Measurements from ENCODE around the gene TANC1. TPM values are rescaled to one million over a fixed set of nuclear protein-coding genes. Genes with fewer than 3 reads are reported as not detected.

TANC1 gene
- total RNA-seq, 2 donors from 2014 or later, result 2.9 to 9.5 TPM

DNA sequence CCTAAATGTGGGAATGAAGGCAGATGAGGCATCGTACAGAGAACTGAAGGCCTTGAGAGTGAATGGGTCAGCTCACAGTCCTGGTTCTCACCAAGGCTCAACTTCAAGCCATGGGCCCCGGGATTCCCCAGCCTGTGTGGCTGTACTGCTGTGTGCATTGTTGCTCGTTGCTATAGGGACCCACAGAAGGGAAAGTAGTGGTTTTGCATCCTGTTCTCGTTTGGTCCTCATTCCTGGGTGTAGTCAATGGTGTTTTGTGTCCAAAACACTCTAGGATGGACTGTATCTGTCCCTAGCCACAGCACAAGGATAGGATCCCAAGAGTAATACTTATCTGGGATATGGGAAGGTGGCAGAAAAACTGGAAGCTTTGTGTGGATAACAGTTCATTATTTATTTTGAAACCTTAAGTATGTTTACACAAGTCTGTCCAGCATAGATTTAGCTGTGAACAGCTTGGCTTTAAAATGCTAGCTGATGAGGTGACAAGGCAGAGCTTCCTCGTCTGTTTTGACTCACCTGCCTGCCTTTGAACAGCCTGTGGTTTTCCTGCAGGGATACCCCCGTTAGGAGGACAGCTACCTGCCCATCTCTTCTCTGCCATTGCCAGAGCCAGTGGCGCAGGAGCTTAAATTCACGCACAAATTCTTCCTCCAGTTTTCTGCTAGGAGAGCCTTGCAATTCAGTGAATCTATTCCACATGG is 233.1 kb downstream of the TANC1 start:
- no peaks in the 10 kb centered on the region for H3K9me3 Mint-ChIP-seq
- TF ChIP-seq, protein P1, sequence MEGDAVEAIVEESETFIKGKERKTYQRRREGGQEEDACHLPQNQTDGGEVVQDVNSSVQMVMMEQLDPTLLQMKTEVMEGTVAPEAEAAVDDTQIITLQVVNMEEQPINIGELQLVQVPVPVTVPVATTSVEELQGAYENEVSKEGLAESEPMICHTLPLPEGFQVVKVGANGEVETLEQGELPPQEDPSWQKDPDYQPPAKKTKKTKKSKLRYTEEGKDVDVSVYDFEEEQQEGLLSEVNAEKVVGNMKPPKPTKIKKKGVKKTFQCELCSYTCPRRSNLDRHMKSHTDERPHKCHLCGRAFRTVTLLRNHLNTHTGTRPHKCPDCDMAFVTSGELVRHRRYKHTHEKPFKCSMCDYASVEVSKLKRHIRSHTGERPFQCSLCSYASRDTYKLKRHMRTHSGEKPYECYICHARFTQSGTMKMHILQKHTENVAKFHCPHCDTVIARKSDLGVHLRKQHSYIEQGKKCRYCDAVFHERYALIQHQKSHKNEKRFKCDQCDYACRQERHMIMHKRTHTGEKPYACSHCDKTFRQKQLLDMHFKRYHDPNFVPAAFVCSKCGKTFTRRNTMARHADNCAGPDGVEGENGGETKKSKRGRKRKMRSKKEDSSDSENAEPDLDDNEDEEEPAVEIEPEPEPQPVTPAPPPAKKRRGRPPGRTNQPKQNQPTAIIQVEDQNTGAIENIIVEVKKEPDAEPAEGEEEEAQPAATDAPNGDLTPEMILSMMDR (conservative IDR thresholded peaks at IDR 0.05), result no peak
- Histone ChIP-seq H3K9ac (ENCODE audit: extremely low read depth, low read length, poor library complexity, severe bottlenecking) (no peak overlapping the region), H3K27ac (ENCODE audit: low read depth, low read length) (no peak overlapping the region), H3K4me1 (ENCODE audit: control insufficient read depth, insufficient read depth, low read length) (peaks cover 6% of the 10 kb centered on the region), H3K9me3 (ENCODE audit: control insufficient read depth, low read length) (no peaks in the 10 kb centered on the region), H3K4me3 (ENCODE audit: low read length) (no peak overlapping the region), H3K36me3 (ENCODE audit: control insufficient read depth, insufficient read depth, low read length) (peaks cover 88% of the 10 kb centered on the region), H3K27me3 (ENCODE audit: control insufficient read depth, insufficient read depth, low read length, poor library complexity, severe bottlenecking) (no peaks in the 10 kb centered on the region)
- no peak overlapping the region for H3K27ac Mint-ChIP-seq
- no peak overlapping the region for H3K4me3 Mint-ChIP-seq
- no peaks in the 10 kb centered on the region for H3K36me3 Mint-ChIP-seq (ENCODE audit: low read depth)
- no peak for DNase-seq
- H3K4me1 Mint-ChIP-seq, result peaks cover 14% of the 10 kb centered on the region
- H3K27me3 Mint-ChIP-seq (ENCODE audit: insufficient read depth), result no peaks in the 10 kb centered on the region
- 66 to 85% methylated on average over 7 to 8 of the region's 8 CpGs for WGBS, 2 experiments (ENCODE audit: insufficient coverage in 1 of 2, insufficient read length in 1 of 2)

DNA sequence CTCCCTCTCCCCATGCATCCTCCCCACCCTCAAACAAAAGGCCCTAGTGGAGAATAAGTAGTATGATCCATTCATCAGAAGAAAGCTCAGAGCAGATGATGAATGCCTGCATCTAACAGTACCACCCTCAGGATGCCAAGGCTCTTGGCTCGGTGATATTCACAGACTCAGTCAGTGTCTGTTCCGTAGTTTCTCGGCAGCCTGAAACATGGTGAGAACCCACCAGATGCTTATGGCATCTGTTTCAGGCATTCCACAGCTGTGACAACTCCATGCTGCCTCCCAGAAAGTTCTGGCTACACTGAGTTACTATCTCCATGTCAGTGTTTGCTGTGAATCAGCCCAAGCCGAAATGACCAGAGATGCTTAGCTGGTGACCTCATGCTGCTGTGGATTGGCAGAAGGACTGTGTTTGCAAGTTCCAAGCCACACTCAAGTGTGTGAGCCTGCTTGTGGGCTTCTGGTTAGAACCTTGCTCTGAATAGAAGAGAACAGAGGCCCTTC is 234.2 kb downstream of the TANC1 start:
- Histone ChIP-seq H3K4me1 (ENCODE audit: control insufficient read depth, insufficient read depth, low read length) (peaks cover 6% of the 10 kb centered on the region), H3K9ac (ENCODE audit: extremely low read depth, low read length, poor library complexity, severe bottlenecking) (no peak overlapping the region), H3K27me3 (ENCODE audit: control insufficient read depth, insufficient read depth, low read length, poor library complexity, severe bottlenecking) (no peaks in the 10 kb centered on the region), H3K4me3 (ENCODE audit: low read length) (no peak overlapping the region), H3K36me3 (ENCODE audit: control insufficient read depth, insufficient read depth, low read length) (peaks cover 85% of the 10 kb centered on the region), H3K9me3 (ENCODE audit: control insufficient read depth, low read length) (no peaks in the 10 kb centered on the region), H3K27ac (ENCODE audit: low read depth, low read length) (no peak overlapping the region)
- H3K4me1 Mint-ChIP-seq, result peaks cover 14% of the 10 kb centered on the region
- peak; percentile 47 for DNase-seq
- WGBS, 2 experiments (ENCODE audit: insufficient coverage in 1 of 2, insufficient read length in 1 of 2), result 88 to 94% methylated on average over 3 to 4 of the region's 4 CpGs
- H3K9me3 Mint-ChIP-seq, result no peaks in the 10 kb centered on the region
- TF ChIP-seq, protein P1 (conservative IDR thresholded peaks at IDR 0.05), result peak; percentile 24
- no peaks in the 10 kb centered on the region for H3K27me3 Mint-ChIP-seq (ENCODE audit: insufficient read depth)
- no peak overlapping the region for H3K4me3 Mint-ChIP-seq
- H3K36me3 Mint-ChIP-seq (ENCODE audit: low read depth), result no peaks in the 10 kb centered on the region
- no peak overlapping the region for H3K27ac Mint-ChIP-seq

DNA sequence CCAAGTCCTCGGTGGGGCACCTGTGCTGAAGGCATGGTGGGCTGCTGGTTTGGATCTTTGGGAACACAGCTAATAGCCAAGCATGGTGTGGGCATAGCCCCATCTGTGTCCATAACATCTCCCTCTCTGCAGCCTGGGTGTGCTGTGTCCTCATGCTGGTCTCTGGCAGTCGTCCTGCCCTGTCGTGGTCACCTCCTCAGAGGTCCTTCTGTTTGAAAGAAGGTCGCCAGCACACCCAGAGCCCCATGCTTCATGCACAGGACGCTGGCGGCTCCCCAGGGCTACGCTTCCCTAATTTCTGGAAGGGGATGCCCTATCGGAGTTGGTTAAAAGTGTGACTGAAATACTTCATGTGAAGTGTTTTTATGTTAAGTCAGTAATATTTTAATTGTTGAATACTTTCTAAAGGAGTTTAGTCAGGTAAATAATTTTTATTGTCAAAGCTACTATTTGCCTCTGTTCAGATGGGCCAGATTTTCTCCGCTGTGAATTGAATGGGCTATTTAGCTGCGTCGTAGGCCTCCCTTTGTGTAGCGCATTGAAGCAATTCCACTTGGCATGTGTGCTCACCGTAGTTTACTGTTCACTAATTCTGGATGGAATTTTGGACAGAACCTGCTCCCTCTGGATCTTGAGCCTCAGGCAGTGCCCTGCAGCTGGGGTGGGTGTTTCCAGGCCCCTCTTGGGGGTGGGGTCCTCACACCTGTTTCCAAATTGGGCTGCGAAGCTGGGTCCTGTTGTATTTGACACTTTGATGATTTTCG is 236.1 kb downstream of the TANC1 start:
- Histone ChIP-seq H3K27me3 (ENCODE audit: control insufficient read depth, insufficient read depth, low read length, poor library complexity, severe bottlenecking) (no peaks in the 10 kb centered on the region), H3K27ac (ENCODE audit: low read depth, low read length) (no peak overlapping the region), H3K9me3 (ENCODE audit: control insufficient read depth, low read length) (no peaks in the 10 kb centered on the region), H3K36me3 (ENCODE audit: control insufficient read depth, insufficient read depth, low read length) (peaks cover 82% of the 10 kb centered on the region), H3K9ac (ENCODE audit: extremely low read depth, low read length, poor library complexity, severe bottlenecking) (no peak overlapping the region), H3K4me1 (ENCODE audit: control insufficient read depth, insufficient read depth, low read length) (peaks cover 6% of the 10 kb centered on the region), H3K4me3 (ENCODE audit: low read length) (no peak overlapping the region)
- Mint-ChIP-seq H3K9me3 (no peaks in the 10 kb centered on the region), H3K27me3 (ENCODE audit: insufficient read depth) (peaks cover 4% of the 10 kb centered on the region), H3K4me3 (no peak overlapping the region), H3K27ac (no peak overlapping the region), H3K4me1 (peaks cover 14% of the 10 kb centered on the region), H3K36me3 (ENCODE audit: low read depth) (no peaks in the 10 kb centered on the region)
- peak; percentile 33 for DNase-seq
- TF ChIP-seq, protein P1 (conservative IDR thresholded peaks at IDR 0.05), result no peak
- WGBS, 2 experiments (ENCODE audit: insufficient coverage in 1 of 2, insufficient read length in 1 of 2), result 92 to 93% methylated on average over 13 to 15 of the region's 15 CpGs
